Right ventricle myocardium inferior (tissue), 1 donor: Measurements from ENCODE around the gene ZNF18. TPM values are rescaled to one million over a fixed set of nuclear protein-coding genes. Genes with fewer than 3 reads are reported as not detected.

Source experiments
- ATAC-seq: fragments of 200-7000 bp; cut with Tn5 transposase; one replicate; pipeline ENCODE4 v1.9.1; 2020; ENCODE audit warnings: mild to moderate bottlenecking, moderate library complexity
- DNase-seq: peaks from one replicate; pipeline ENCODE4 v3.0.0; 2021; ENCODE audit errors: missing footprints
- intact Hi-C: fragments of 100-400 bp; cut with DNase I; formaldehyde crosslinking; loops from one replicate; pipeline ENCODE4 v1.11.0; 2022
- long read RNA-seq: library from polyadenylated mRNA; unstranded; transcript quantifications from one replicate; pipeline ENCODE4 v2.0.0, GENCODE V29; 2021
- total RNA-seq: library from RNA; stranded (reverse); fragmentation: NEBNext Ultra II Directional; extraction: Animal tissue kit (Norgen Biotek cat#: 25700); gene quantifications from one replicate; pipeline ENCODE4 v1.2.1, GENCODE V29; 2021
- donor health status: DM: no; HTN: yes; CAD: no; lungs with severe emphysema.

Gene ZNF18
- 4.5 TPM for total RNA-seq
- long read RNA-seq, partial matches to known transcripts = 1 of 2 reads
- long read RNA-seq, other reads (novel, unspliced or antisense) = 0 of 2 reads

- peak; percentile 100 for ATAC-seq
- DNase-seq = peak; percentile 99
- intact Hi-C loops = loop anchor here (2.0 to 10.0 kb wide), 2 partner anchors 23 to 107 kb away; partner anchors contain the start of gene MAP2K4
Observed at GRCh38 chr17:11997147-11997971, at the start of gene ZNF18. TSS of gene ZNF18 (minus strand) at chr17:11997475. CDS start at chr17:11992829, 4,646 bp downstream.

- DNase-seq (no peak), ATAC-seq (no peak)
- intact Hi-C loops = no loop called here
Observed at GRCh38 chr17:12046786-12047185, 49.5 kb upstream of the ZNF18 start.

GRCh38 chr17:12043702-12044101, 46.4 kb upstream of the ZNF18 start:
- DNase-seq (no peak), ATAC-seq (no peak)
- intact Hi-C loops = no loop called here

- DNase-seq (no peak), ATAC-seq (no peak)
- intact Hi-C loops = no loop called here
Observed at GRCh38 chr17:12041312-12041711, 44.0 kb upstream of the ZNF18 start.

- DNase-seq (no peak), ATAC-seq (no peak)
- intact Hi-C loops = no loop called here
Observed at GRCh38 chr17:12040478-12040877, 43.2 kb upstream of the ZNF18 start.

GRCh38 chr17:12037970-12038369, 40.7 kb upstream of the ZNF18 start:
- DNase-seq = no peak
- ATAC-seq = no peak
- intact Hi-C loops = no loop called here

GRCh38 chr17:12035673-12036072, 38.4 kb upstream of the ZNF18 start:
- ATAC-seq = no peak
- intact Hi-C loops = no loop called here
- no peak for DNase-seq

GRCh38 chr17:12034538-12034937, 37.3 kb upstream of the ZNF18 start:
- DNase-seq (no peak), ATAC-seq (no peak)
- intact Hi-C loops = no loop called here

- no peak for DNase-seq
- ATAC-seq = no peak
- intact Hi-C loops = no loop called here
Observed at GRCh38 chr17:12028611-12029010, 31.3 kb upstream of the ZNF18 start.

GRCh38 chr17:12027658-12028057, 30.4 kb upstream of the ZNF18 start:
- ATAC-seq (no peak), DNase-seq (no peak)
- intact Hi-C loops = no loop called here

- ATAC-seq = no peak
- no peak for DNase-seq
- intact Hi-C loops = no loop called here
Observed at GRCh38 chr17:12024327-12024726, 27.1 kb upstream of the ZNF18 start.

- intact Hi-C loops = no loop called here
- no peak for ATAC-seq
- DNase-seq = no peak
Observed at GRCh38 chr17:12022310-12022709, 25.0 kb upstream of the ZNF18 start.

GRCh38 chr17:12021623-12022140, 24.4 kb upstream of the ZNF18 start:
- no peak for DNase-seq
- intact Hi-C loops = loop anchor here (2.0 kb wide), 1 partner anchor 25 kb away; the partner anchor contains the start of gene ZNF18
- ATAC-seq = no peak

GRCh38 chr17:12020642-12021622, 23.7 kb upstream of the ZNF18 start, which contains the start of gene MAP2K4:
TSS of gene MAP2K4 (plus strand) at chr17:12020877. CDS start at chr17:12020887, 10 bp downstream.
- ATAC-seq = peak; percentile 100
- intact Hi-C loops = loop anchor here (2.0 kb wide), 1 partner anchor 24 kb away; the partner anchor contains the start of gene ZNF18

GRCh38 chr17:12007466-12007865, 10.2 kb upstream of the ZNF18 start:
- intact Hi-C loops = no loop called here
- ATAC-seq = no peak

More at GRCh38 chr17:12020642-12021622, 23.7 kb upstream of the ZNF18 start, which contains the start of gene MAP2K4:
- peak; percentile 97 for DNase-seq

GRCh38 chr17:11999696-12000095, 2.4 kb upstream of the ZNF18 start:
- intact Hi-C loops = loop anchor here (10.0 kb wide), 1 partner anchor 105 kb away; no protein-coding TSS in a partner anchor
- ATAC-seq (no peak), DNase-seq (no peak)

More at GRCh38 chr17:12007466-12007865, 10.2 kb upstream of the ZNF18 start:
- DNase-seq = no peak

- DNase-seq = no peak
- no peak for ATAC-seq
- intact Hi-C loops = loop anchor here (2.0 to 10.0 kb wide), 2 partner anchors 23 to 107 kb away; partner anchors contain the start of gene MAP2K4
Observed at GRCh38 chr17:11997972-11998233, 628 bp upstream of the ZNF18 start.

- ATAC-seq (peak; percentile 21), DNase-seq (no peak)
- intact Hi-C loops = loop anchor here (2.0 to 10.0 kb wide), 2 partner anchors 24 to 108 kb away; partner anchors contain the start of gene MAP2K4
Observed at GRCh38 chr17:11996722-11997146, 541 bp downstream of the ZNF18 start.

GRCh38 chr17:11991461-11991860, 5.8 kb downstream of the ZNF18 start:
- no peak for DNase-seq
- intact Hi-C loops = loop anchor here (10.0 kb wide), 1 partner anchor 113 kb away; no protein-coding TSS in a partner anchor
- no peak for ATAC-seq
